Brain pericyte (primary cell): ENCODE data around the gene PTPRD.

ENCODE experiments used
- DNase-seq: peaks from one replicate; pipeline ENCODE4 v3.0.0-alpha.2; 2012; ENCODE audit warnings: low read depth, low spot score

PTPRD gene

DNA sequence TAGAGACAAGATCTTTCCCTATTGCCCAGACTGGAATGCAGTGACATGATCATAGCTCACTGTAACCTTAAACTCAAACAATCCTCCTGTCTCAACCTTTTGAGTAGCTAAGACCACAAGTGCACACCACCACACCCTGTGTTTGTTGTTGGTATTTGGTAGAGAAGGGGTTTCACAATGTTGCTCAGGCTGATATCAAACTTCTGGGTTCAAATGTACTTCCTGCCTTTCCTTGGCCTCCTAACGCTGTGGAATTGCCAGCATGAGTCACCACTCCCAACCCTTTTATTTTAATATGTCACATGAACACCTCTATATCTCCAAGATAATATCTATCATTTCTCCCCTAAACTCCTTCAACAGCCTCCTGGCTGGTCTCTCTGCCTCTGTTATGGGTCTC lies 719.0 kb downstream of the PTPRD start:
- DNase-seq: no peak

DNA sequence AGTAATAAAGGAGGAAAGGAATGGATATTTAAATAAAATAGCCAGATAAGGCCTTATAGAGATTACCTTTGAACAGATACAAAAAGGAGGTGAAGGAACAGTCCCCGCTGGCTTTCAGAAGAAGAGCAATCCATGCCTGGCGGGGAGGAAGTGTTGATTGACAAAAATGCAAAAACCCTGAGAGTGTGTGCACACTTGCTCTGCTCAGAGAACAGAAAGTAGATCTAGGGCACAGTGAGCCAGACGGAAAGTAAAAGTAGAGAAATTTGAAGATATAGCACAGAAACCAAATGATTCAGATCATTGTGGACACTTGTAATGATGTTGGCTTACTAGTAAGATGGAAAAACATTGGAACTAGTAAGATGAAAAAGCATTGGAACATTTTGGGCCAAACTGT lies 720.6 kb downstream of the PTPRD start:
- no peak for DNase-seq

DNA sequence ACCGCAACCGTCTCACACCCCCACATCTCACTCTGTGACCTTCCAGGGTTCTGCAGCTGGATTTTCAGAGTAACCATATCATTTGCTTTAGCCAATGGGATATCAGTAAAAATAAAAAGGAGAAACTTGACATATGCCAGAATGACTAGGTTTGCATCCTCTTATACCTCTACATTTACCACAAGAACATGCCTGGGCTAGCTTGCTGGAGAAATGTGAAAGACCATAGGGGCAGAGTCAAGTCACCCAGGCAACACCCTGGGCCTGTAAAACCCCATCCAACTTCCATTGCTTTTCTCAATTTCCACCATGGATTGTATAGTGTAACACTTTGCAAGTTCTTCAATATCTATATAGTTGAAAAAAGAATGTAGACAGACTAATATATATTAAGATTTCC lies 731.1 kb downstream of the PTPRD start:
- no peak for DNase-seq

DNA sequence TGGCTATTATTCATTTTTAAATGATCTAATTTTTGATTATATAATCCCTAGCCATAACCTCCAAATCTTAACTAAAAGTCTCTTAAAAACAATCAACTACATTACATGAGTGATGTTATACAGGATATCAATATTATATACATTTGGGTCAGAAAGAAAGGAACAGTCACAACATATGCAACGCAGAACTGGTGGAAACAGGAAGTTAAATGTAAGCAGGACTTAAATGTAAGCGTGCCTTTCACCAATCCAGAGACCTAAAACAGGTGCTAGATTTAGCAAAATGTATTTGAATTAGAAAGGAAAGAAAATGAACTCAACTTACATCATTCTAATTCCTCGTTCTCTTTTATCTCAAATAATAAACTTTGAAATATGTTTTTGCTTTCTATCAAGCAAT lies 738.5 kb downstream of the PTPRD start:
- no peak for DNase-seq

DNA sequence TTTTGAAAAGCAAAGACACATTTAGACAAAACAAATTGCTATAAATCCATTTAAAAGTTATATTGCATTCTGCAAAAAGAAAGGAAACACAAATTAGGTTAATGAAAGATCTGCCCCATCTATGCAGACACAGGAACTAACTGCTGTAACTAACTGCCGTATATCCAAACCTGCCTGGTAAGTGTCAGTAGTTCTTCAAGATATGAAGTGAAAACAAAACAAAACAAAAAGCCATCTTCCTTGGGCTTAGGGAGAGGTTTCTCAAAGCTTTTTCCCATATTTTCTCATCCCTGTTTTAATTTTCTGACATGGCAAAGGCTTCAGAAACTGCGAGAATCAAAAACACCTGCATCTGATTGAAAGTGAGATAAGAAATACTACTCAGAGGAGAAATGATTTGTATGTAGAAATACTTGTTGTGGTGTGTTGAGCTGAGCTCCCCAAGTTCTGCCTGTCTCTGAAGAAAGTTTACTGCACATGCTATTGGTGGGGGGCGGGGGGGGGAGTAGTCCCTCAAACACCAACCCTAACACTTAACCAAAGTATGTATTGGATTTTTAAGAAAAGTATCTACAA lies 750.5 kb downstream of the PTPRD start:
- no peak for DNase-seq

GRCh38 chr9:9855177-9856078 lies 757.4 kb downstream of the PTPRD start:
- DNase-seq: no peak

DNA sequence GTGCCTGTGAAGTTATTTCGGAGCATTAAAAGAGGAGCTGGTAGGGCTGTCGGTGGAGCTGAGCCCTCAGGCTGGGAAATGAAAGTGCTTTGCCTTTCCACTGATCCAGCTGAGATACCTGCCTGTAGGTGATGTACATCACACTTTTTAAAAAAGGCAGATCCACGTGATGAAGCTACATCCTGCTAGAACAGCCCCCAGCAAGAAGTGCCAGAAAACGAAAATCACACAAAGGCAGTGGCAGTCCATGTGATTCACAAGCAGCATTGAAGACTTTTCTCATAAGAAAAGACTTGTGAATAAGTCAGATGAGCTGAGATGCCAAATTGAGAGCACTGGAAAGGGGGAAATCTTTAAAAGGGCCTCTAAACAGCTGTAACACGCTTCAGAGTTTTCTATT lies 765.1 kb downstream of the PTPRD start:
- no peak for DNase-seq

- no peak for DNase-seq
These were observed 766.2 kb downstream of the PTPRD start for GRCh38 chr9:9846557-9846956.

GRCh38 chr9:9820436-9820835 lies 792.4 kb downstream of the PTPRD start:
- DNase-seq: no peak

- DNase-seq: no peak
These were observed 792.9 kb downstream of the PTPRD start for GRCh38 chr9:9819886-9820285.

DNA sequence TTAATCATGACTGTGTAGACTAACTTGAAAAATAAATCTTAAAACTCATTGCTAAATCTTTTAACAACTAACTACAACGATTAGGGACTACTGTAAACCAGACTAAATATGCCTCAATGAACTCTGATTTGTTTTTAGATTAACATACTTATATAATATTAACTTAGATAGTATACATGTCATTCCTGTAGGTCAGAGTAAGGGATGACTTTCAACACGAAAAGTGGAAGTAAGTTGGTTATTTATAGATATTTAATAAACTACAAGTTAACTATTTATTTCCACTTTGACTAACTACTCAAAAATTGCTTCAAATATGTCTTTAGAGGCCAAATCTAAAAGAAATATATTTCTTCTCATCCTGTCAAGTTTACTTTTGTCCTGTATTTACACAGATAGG lies 795.6 kb downstream of the PTPRD start:
- DNase-seq: no peak

DNA sequence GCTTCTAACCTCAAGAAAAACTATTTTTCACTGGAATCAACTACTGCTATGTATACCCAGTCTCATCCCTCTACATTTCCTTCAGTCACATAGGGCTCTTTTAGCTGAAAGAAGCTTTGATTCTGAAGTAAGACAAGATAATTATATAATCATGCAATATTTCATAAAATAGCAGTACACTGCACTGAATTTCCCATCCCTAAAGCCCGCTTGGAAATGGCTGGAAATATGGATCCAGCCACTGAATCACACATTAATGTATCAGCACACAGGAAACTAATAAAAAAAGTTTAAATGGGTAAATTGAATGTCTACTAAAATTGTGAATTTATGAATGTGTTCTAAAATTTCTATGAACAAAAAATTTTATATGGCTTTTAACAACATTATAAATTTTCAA lies 808.7 kb downstream of the PTPRD start:
- no peak for DNase-seq

- no peak for DNase-seq
These were observed 813.5 kb downstream of the PTPRD start for GRCh38 chr9:9799287-9799686.

- DNase-seq: no peak
These were observed 820.5 kb downstream of the PTPRD start for GRCh38 chr9:9792144-9792857.

DNA sequence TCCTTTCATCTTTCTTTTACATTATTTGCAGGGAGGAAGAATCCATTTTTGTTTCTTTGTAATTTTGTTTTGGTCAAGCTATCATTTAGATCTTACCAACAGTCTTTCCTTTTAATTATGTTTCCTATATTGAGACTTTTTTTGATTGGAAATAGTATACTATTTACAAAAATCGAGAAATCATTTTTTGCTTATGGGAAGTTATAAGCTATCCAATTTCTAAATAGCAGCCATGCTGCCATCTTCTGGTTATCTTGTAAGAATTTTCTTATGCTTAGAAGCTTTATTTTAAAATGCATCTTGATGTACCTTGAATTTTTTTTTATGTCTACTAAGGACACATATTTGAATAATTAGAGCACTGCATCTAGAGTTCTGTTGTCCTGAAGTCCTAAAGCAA lies 821.2 kb downstream of the PTPRD start:
- DNase-seq: no peak

DNA sequence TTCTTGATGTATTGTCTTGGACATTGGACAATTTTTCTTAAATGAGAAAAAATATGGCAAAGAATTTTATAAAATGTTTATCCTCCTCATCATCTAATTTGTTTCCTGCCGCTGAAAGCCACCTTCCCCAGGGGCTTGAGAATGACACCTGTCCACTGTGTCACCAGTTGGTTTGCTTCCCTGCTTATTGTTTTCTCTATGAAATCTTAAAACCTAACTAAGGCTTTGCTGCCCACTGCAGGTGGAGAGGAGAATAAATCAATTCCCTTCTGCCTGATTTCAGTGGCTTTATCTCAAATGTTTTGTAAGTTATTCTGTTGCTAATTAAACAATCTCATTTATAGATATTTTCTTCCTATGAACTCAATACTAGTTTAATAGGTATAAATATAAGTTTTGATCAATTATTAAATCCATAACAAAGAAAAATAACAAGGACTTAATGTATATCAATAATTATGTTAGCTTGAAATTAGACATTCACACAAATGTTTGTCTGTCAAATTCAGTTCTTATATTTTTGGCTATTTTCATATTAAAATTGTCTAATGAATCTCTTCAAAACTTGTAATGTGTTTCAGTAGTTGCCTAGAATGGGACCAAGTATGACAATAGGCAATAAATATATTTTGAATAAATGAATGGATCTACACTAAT lies 822.5 kb downstream of the PTPRD start:
- no peak for DNase-seq

DNA sequence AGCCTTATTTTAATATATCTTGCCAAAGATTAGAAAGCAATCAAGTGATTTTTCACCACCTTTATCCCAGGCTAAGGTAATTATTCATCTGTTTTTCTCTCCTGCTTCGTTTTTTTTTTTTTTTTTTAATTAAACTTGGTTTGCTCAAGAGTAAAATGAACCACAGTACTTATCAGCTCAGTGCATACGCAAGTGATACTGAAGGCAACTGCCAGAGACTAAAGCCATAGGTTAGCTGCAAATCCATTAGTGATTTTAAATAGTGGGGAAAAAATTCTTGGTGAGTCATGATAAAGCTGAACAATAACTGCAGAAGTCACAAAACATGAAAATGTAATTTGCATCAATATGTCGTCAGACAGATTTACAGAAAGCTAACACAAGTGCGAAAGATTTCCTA lies 829.1 kb downstream of the PTPRD start:
- no peak for DNase-seq

DNA sequence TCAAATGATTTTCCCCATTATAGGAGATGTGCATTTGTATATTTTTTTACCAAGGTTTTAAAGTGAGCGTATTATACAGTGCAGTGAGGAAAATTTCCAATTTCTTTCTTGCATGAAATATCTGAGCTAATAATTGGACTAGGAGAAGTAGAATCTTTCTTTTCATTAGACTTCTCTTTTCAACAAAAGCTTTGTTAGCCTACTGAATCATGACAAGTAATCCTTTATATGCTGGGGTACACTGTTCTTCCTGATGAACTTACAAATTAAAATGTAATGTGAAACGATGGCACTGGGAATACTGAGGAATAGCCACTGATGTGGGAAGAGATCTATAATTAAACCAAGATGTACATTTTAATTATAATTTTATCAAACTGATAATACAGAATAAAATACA lies 829.6 kb downstream of the PTPRD start:
- no peak for DNase-seq

- DNase-seq: no peak
These were observed 834.5 kb downstream of the PTPRD start for GRCh38 chr9:9778293-9778692.

DNA sequence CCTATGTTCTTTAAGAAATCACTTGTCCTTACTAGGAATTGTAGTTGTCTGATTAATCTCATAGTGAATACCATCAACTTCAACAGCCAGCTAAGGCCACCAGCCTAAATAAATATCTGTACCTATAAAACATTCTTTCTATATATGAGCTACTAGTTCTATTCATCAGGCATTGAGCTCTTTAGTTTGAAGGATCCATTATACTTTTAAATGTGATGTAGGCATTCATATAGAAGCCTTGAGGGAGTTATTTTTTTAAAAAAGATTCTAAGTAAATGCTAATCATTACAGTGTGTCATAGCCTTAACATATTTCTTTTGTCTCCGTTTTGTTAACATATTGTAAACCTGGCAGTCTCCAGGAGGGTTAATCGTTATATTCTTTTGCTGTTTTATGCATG lies 838.3 kb downstream of the PTPRD start:
- no peak for DNase-seq

GRCh38 chr9:9771314-9771713 lies 841.5 kb downstream of the PTPRD start:
- no peak for DNase-seq

GRCh38 chr9:9764821-9765220 lies 848.0 kb downstream of the PTPRD start:
- no peak for DNase-seq
